Measurements from ENCODE around the gene OXLD1. TPM values are rescaled to one million over a fixed set of nuclear protein-coding genes. Genes with fewer than 3 reads are reported as not detected.

Gene OXLD1
- total and polyA plus RNA-seq, 2 experiments from 2014 or later = 48.5 to 49.3 TPM

DNA sequence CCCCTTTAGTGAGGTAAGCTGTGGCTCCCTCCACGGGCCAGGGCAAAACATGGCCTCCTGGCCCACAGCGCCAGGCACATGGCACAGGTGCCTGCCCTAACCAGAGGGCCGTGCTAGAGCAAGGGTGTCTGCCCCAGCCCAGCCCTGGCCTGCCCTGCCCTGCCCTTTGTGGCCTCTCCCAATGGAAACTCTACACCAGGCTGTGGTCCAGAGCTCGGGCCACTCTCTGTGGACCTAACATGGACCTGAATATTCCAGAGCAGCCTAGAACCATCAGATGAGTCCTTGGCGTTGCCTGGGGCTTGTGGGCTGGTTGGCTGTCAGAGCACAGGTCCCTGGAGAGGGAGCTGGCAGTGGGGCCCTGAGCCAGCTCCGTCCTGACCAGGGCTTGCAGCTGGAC is 28.8 kb upstream of the OXLD1 start:
- Histone ChIP-seq H3F3A (ENCODE audit: insufficient read depth) (peaks cover 5% of the 10 kb centered on the region; the same call in 1 of the 2 replicates), H3K4me1 (ENCODE audit: insufficient read depth) (no peaks in the 10 kb centered on the region), H3K4me2 (ENCODE audit: unreplicated experiment) (no peak overlapping the region), H3K36me3 (ENCODE audit: low read depth) (peaks cover 18% of the 10 kb centered on the region; the same call in 1 of the 2 replicates), H3K27me3 (replicated peaks; ENCODE audit: insufficient read depth) (no peaks in the 10 kb centered on the region), H3K79me2 (ENCODE audit: insufficient read depth) (peaks cover 96% of the 10 kb centered on the region), H4K20me1 (ENCODE audit: insufficient read depth) (no peaks in the 10 kb centered on the region), H3K4me3 (no peak overlapping the region), H2AFZ (no peak overlapping the region), H3K27ac (no peak overlapping the region), H3K9me2 (ENCODE audit: insufficient read depth) (no peaks in the 10 kb centered on the region), H3K9me3 (ENCODE audit: low read depth) (no peaks in the 10 kb centered on the region), H3K9ac (no peak overlapping the region)
- no peak for DNase-seq
- 87% methylated on average over 6 of the region's 6 CpGs for WGBS, 2 experiments (ENCODE audit: low coverage in 1 of 2, low lambda C conversion rate in 2 of 2, missing lambda C conversion rate in 2 of 2)
- in situ Hi-C loops (cut with MboI) = no loop called here
- TF ChIP-seq EZH2 (IDR thresholded peaks at IDR 0.05; ENCODE audit: insufficient read depth, poor library complexity, severe bottlenecking) (no peak), EZH2phosphoT487 (IDR thresholded peaks at IDR 0.05; ENCODE audit: insufficient read depth, low read depth) (no peak)

DNA sequence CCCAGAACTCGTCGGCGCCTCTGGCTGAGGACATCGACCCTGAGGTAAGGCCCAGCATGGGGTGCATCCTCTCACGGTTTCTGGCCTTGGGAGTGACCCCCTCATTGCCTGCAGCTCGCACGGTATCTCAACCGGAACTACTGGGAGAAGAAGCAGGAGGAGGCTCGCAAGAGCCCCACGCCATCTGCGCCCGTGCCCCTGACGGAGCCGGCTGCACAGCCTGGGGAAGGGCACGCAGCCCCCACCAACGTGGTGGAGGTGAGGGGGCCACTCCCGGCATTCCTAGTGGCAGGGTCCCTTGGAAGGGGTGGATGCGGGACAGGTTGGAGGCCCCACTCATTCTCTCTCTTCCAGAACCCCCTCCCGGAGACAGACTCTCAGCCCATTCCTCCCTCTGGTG is 28.4 kb upstream of the OXLD1 start:
- no peak overlapping the region for H3K4me2 ChIP-seq (ENCODE audit: unreplicated experiment)
- peaks cover 5% of the 10 kb centered on the region; the same call in 1 of the 2 replicates for H3F3A ChIP-seq (ENCODE audit: insufficient read depth)
- no peaks in the 10 kb centered on the region for H3K9me3 ChIP-seq (ENCODE audit: low read depth)
- H3K27me3 ChIP-seq (replicated peaks; ENCODE audit: insufficient read depth) = no peaks in the 10 kb centered on the region
- WGBS, 2 experiments (ENCODE audit: low coverage in 1 of 2, low lambda C conversion rate in 2 of 2, missing lambda C conversion rate in 2 of 2) = 91 to 92% methylated on average over 19 of the region's 19 CpGs
- H2AFZ ChIP-seq = no peak overlapping the region
- DNase-seq = no peak
- no peaks in the 10 kb centered on the region for H4K20me1 ChIP-seq (ENCODE audit: insufficient read depth)
- no peaks in the 10 kb centered on the region for H3K9me2 ChIP-seq (ENCODE audit: insufficient read depth)
- no peaks in the 10 kb centered on the region for H3K4me1 ChIP-seq (ENCODE audit: insufficient read depth)
- TF ChIP-seq EZH2 (IDR thresholded peaks at IDR 0.05; ENCODE audit: insufficient read depth, poor library complexity, severe bottlenecking) = no peak
- TF ChIP-seq EZH2phosphoT487 (IDR thresholded peaks at IDR 0.05; ENCODE audit: insufficient read depth, low read depth) = no peak
- peaks cover 96% of the 10 kb centered on the region for H3K79me2 ChIP-seq (ENCODE audit: insufficient read depth)
- H3K9ac ChIP-seq = no peak overlapping the region
- H3K27ac ChIP-seq = no peak overlapping the region
- in situ Hi-C loops (cut with MboI) = no loop called here
- peaks cover 18% of the 10 kb centered on the region; the same call in 1 of the 2 replicates for H3K36me3 ChIP-seq (ENCODE audit: low read depth)
- H3K4me3 ChIP-seq = no peak overlapping the region

DNA sequence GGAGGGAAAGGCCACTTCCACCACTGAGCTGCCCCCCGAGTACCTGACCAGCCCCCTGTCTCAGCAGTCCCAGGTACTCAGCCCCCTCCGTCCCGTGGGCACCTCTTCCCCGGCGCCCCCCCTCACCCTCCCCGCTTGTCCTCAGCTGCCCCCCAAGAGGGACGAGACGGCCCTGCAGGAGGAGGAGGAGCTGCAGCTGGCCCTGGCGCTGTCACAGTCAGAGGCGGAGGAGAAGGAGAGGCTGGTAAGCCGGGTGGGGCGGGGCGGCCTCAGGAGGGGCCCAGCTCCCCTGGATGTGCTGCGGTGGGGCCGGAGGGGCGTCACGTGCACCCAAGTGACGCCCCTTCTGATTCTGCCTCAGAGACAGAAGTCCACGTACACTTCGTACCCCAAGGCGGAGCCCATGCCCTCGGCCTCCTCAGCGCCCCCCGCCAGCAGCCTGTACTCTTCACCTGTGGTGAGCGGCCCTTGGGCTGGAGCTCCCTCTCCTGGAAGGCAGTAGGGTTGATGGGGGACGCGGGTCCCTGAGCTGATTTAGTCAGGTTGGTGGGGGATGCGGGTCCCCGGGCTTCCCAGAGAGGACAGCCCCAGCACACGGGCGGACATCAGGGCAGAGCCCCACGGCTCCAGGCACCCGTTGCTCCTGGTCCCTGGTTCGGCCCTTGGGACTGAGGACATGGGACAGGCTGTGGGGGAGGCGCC is 27.3 kb upstream of the OXLD1 start:
- Histone ChIP-seq H3K27ac (no peak overlapping the region), H3K79me2 (ENCODE audit: insufficient read depth) (peaks cover 96% of the 10 kb centered on the region), H4K20me1 (ENCODE audit: insufficient read depth) (no peaks in the 10 kb centered on the region), H2AFZ (no peak overlapping the region), H3K4me3 (no peak overlapping the region), H3F3A (ENCODE audit: insufficient read depth) (0 out of 2 replicates have a peak, but pooled peaks cover 5% of the 10 kb centered on the region), H3K9me2 (ENCODE audit: insufficient read depth) (no peaks in the 10 kb centered on the region), H3K9ac (no peak overlapping the region), H3K4me1 (ENCODE audit: insufficient read depth) (no peaks in the 10 kb centered on the region), H3K27me3 (replicated peaks; ENCODE audit: insufficient read depth) (no peaks in the 10 kb centered on the region), H3K4me2 (ENCODE audit: unreplicated experiment) (no peak overlapping the region), H3K9me3 (ENCODE audit: low read depth) (no peaks in the 10 kb centered on the region), H3K36me3 (ENCODE audit: low read depth) (peaks cover 23% of the 10 kb centered on the region; the same call in 1 of the 2 replicates)
- 82 to 85% methylated on average over 17 to 35 of the region's 35 CpGs for WGBS, 2 experiments (ENCODE audit: low coverage in 1 of 2, low lambda C conversion rate in 2 of 2, missing lambda C conversion rate in 2 of 2)
- in situ Hi-C loops (cut with MboI) = no loop called here
- TF ChIP-seq EZH2phosphoT487 (IDR thresholded peaks at IDR 0.05; ENCODE audit: insufficient read depth, low read depth) (no peak), EZH2 (IDR thresholded peaks at IDR 0.05; ENCODE audit: insufficient read depth, poor library complexity, severe bottlenecking) (no peak)
- no peak for DNase-seq

DNA sequence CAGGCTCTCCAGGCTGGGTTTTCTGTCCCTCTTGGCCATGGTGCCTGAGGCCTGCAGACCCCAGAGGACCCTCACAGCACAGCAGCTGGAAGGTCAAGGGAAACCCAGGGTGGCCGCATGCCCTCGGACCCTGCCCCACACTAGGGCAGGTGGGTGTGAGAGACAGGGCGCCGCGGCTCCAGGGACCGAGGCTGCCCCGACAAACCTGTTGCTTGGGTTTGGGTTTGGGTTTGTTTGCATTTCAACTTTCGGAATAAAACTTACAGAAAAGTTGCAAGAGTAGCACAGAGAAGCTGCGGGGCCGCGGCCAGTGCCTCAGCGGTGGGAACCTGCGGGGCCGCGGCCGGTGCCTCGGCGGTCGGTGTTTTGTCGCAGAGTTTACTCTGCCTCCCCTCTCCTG is 25.2 kb upstream of the OXLD1 start:
- H3K9ac ChIP-seq = no peak overlapping the region
- H3K4me3 ChIP-seq = no peak overlapping the region
- in situ Hi-C loops (cut with MboI) = no loop called here
- no peaks in the 10 kb centered on the region for H3K9me2 ChIP-seq (ENCODE audit: insufficient read depth)
- H3K27ac ChIP-seq = no peak overlapping the region
- H3F3A ChIP-seq (ENCODE audit: insufficient read depth) = no peaks in the 10 kb centered on the region
- peaks cover 96% of the 10 kb centered on the region for H3K79me2 ChIP-seq (ENCODE audit: insufficient read depth)
- no peaks in the 10 kb centered on the region for H4K20me1 ChIP-seq (ENCODE audit: insufficient read depth)
- H3K36me3 ChIP-seq (ENCODE audit: low read depth) = peaks cover 26% of the 10 kb centered on the region; the same call in 1 of the 2 replicates
- no peaks in the 10 kb centered on the region for H3K27me3 ChIP-seq (replicated peaks; ENCODE audit: insufficient read depth)
- TF ChIP-seq EZH2 (IDR thresholded peaks at IDR 0.05; ENCODE audit: insufficient read depth, poor library complexity, severe bottlenecking) = no peak
- TF ChIP-seq EZH2phosphoT487 (IDR thresholded peaks at IDR 0.05; ENCODE audit: insufficient read depth, low read depth) = no peak
- no peak overlapping the region for H3K4me2 ChIP-seq (ENCODE audit: unreplicated experiment)
- H3K9me3 ChIP-seq (ENCODE audit: low read depth) = no peaks in the 10 kb centered on the region
- WGBS, 2 experiments (ENCODE audit: low coverage in 1 of 2, low lambda C conversion rate in 2 of 2, missing lambda C conversion rate in 2 of 2) = 95 to 97% methylated on average over 20 of the region's 20 CpGs
- H2AFZ ChIP-seq = no peak overlapping the region
- no peaks in the 10 kb centered on the region for H3K4me1 ChIP-seq (ENCODE audit: insufficient read depth)
- no peak for DNase-seq
